22Rv1 (cell line): ENCODE data around the gene MAGEC1.

ENCODE experiments used
- CTCF ChIP-seq: fragments of 450-650 bp; IDR thresholded peaks from 2 replicates; pipeline ENCODE4 v1.5.1; 2017; ENCODE audit warnings: mild to moderate bottlenecking
- ZFX ChIP-seq: fragments of 450-650 bp; IDR thresholded peaks from 2 replicates; pipeline ENCODE4 v1.6.1; 2017; ENCODE audit warnings: antibody characterized with exemption, borderline replicate concordance

DNA sequence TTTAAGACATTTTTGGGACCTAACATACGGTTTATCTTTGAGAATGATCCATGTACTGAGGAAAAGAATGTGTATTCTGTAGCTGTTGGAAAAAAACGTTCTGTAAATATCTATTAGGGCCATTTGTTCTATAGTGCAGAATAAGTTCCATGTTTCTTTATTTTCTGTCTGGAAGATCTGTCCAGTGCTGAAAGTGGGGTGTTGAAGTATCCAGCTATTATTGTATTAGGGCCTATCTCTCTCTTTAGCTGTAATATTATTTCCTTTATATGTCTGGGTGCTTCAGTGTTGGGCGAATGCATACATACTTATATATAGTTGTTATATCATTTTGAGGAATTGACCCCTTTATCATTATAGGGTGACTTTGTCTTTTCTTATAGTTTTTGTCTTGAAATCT, 24.7 kb downstream of the MAGEC1 start:
- TF ChIP-seq CTCF, result no peak
- TF ChIP-seq ZFX, result no peak
